K562 (cell line): ENCODE data around the gene GADD45GIP1. TPM values are rescaled to one million over a fixed set of nuclear protein-coding genes. Genes with fewer than 3 reads are reported as not detected.

ENCODE experiments used
- ATF2 ChIP-seq: sonication (generic); formaldehyde crosslinking; IDR thresholded peaks from 2 replicates; pipeline ENCODE4 v1.8.1; 2022; ENCODE audit warnings: missing genetic modification reagents
- ATF7 ChIP-seq: fragments of 450-650 bp; IDR thresholded peaks from 2 replicates; pipeline ENCODE4 v1.7.1; 2014; ENCODE audit warnings: mild to moderate bottlenecking, moderate library complexity
- BRD9 ChIP-seq: fragments of 450-650 bp; IDR thresholded peaks from 2 replicates; pipeline ENCODE4 v1.6.1; 2018; ENCODE audit warnings: low read depth; ENCODE audit not compliant: partially characterized antibody
- CBX1 ChIP-seq: sonication (generic); IDR thresholded peaks from 2 replicates; pipeline ENCODE4 v1.6.1; 2016; ENCODE audit warnings: antibody characterized with exemption, low read depth, mild to moderate bottlenecking
- ELF1 ChIP-seq: fragments of 200-800 bp; sonication (Bioruptor generic); IDR thresholded peaks from 2 replicates; pipeline ENCODE4 v1.6.1; 2016; ENCODE audit warnings: missing genetic modification characterization, missing compliant biosample characterization
- FUS ChIP-seq: fragments of 200-400 bp; formaldehyde crosslinking; optimal IDR thresholded peaks from 2 replicates; pipeline ENCODE3; 2017; ENCODE audit warnings: low read depth, low read length
- HMGXB4 ChIP-seq: sonication (generic); formaldehyde crosslinking; IDR thresholded peaks from 2 replicates; pipeline ENCODE4 v1.8.1; 2023; ENCODE audit warnings: mild to moderate bottlenecking, missing genetic modification reagents
- PPARD ChIP-seq: fragments of 250-450 bp; sonication (Bioruptor Pico); IDR thresholded peaks from 2 replicates; pipeline ENCODE4 v1.8.0; 2022; ENCODE audit warnings: inconsistent platforms, mild to moderate bottlenecking, moderate library complexity
- PYGO2 ChIP-seq: fragments of 450-650 bp; IDR thresholded peaks from 2 replicates; pipeline ENCODE4 v1.6.1; 2016; ENCODE audit warnings: mild to moderate bottlenecking, missing genetic modification characterization, moderate library complexity, missing compliant biosample characterization
- SAFB ChIP-seq: fragments of 200-400 bp; formaldehyde crosslinking; IDR thresholded peaks from 2 replicates; pipeline ENCODE4 v1.6.1; 2017; ENCODE audit warnings: low read depth, low read length, borderline replicate concordance
- SOX6 ChIP-seq: fragments of 450-650 bp; IDR thresholded peaks from 2 replicates; pipeline ENCODE4 v1.6.1; 2014; ENCODE audit warnings: mild to moderate bottlenecking
- ZNF511 ChIP-seq: sonication (generic); formaldehyde crosslinking; IDR thresholded peaks from 2 replicates; pipeline ENCODE4 v1.8.0; 2022; ENCODE audit warnings: mild to moderate bottlenecking, missing genetic modification reagents
- polyA plus RNA-seq, 8 experiments: library from polyadenylated mRNA; depleted of rRNA in 4 of 8; stranded (reverse) in 5 of 8; unstranded in 3 of 8; fragments of >200 nt; fragmentation: Nextera tagmentation in 2 of 8; fragmentation: Illumina TruSeq in 1 of 8; extraction: Ambion mirVana in 2 of 8; extraction: Trizol in 1 of 8; gene quantifications; 2 replicates each; pipeline versions ENCODE4 v1.2.1 to v1.2.3, GENCODE V29; 2011 to 2014; ENCODE audit warnings: inconsistent platforms in 1 of 8, missing spikeins in 1 of 8
- total RNA-seq, 7 experiments: library from RNA; depleted of rRNA in 6 of 7; stranded (reverse); fragments of >200 nt in 6 of 7; fragmentation: Illumina TruSeq in 2 of 7; extraction: Trizol in 2 of 7; gene quantifications; 2 replicates each; pipeline versions ENCODE4 v1.2.1 to v1.2.3, GENCODE V29; 2011 to 2021; ENCODE audit warnings: low replicate concordance in 1 of 7
- TF ChIP-seq, protein P1 (sequence below), 2 experiments: fragments of 150-350 bp in 1 of 2; IDR thresholded peaks; 2 replicates each; pipeline ENCODE4 v1.6.1; 2012 to 2016; ENCODE audit warnings: low read depth in 2 of 2, low read length in 2 of 2, mild to moderate bottlenecking in 1 of 2, moderate library complexity in 1 of 2
- TF ChIP-seq, protein P2 (sequence below): fragments of 450-650 bp; formaldehyde crosslinking; IDR thresholded peaks from 2 replicates; pipeline ENCODE4 v1.4.0; 2022; ENCODE audit warnings: mild to moderate bottlenecking, moderate library complexity
- TF ChIP-seq, protein P3 (sequence below): sonication (generic); formaldehyde crosslinking; IDR thresholded peaks from 2 replicates; pipeline ENCODE4 v1.8.0; 2023; ENCODE audit warnings: mild to moderate bottlenecking, missing genetic modification reagents

GADD45GIP1 gene
- total and polyA plus RNA-seq, 9 of the 15 experiments (the other 6 are each of a cell fraction or from before 2014, with no cell fraction given): 5.1 to 161 (median 29.2) TPM

DNA sequence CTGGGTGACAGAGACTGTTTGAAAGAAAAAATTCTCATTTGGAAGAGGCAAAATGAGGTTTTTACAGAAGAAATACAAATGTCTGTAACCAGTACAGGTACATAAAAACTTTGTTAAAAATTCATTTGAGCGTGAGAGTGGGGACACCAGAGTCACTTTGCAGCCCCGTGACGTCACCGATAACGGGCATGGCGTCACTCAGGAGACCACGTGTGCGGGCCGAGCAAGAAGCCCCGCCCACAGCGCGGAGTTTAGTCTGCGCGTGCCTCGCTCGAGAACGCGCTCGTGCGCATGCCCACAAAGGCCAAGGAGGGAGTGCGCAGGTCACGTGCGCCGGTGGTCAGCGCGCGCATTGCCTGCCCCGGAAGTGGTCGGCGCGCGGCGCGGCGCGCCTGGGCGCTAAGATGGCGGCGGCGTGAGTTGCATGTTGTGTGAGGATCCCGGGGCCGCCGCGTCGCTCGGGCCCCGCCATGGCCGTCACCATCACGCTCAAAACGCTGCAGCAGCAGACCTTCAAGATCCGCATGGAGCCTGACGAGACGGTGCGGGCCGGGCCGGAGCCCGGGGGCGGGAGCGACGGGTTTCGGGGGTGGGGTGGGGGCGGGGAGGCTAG lies 11.4 kb downstream of the GADD45GIP1 start, which contains the start of gene RAD23A (continued):
- TF ChIP-seq, protein P1, sequence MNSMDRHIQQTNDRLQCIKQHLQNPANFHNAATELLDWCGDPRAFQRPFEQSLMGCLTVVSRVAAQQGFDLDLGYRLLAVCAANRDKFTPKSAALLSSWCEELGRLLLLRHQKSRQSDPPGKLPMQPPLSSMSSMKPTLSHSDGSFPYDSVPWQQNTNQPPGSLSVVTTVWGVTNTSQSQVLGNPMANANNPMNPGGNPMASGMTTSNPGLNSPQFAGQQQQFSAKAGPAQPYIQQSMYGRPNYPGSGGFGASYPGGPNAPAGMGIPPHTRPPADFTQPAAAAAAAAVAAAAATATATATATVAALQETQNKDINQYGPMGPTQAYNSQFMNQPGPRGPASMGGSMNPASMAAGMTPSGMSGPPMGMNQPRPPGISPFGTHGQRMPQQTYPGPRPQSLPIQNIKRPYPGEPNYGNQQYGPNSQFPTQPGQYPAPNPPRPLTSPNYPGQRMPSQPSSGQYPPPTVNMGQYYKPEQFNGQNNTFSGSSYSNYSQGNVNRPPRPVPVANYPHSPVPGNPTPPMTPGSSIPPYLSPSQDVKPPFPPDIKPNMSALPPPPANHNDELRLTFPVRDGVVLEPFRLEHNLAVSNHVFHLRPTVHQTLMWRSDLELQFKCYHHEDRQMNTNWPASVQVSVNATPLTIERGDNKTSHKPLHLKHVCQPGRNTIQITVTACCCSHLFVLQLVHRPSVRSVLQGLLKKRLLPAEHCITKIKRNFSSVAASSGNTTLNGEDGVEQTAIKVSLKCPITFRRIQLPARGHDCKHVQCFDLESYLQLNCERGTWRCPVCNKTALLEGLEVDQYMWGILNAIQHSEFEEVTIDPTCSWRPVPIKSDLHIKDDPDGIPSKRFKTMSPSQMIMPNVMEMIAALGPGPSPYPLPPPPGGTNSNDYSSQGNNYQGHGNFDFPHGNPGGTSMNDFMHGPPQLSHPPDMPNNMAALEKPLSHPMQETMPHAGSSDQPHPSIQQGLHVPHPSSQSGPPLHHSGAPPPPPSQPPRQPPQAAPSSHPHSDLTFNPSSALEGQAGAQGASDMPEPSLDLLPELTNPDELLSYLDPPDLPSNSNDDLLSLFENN (IDR thresholded peaks at IDR 0.05; ENCODE audit: low read depth in 2 of 2, low read length in 2 of 2): peak in 1 of 2 experiments; percentile 84; a peak in 2 of 4 replicates
- TF ChIP-seq CBX1 (0 out of 2 replicates have a peak, but pooled peaks have one; percentile 62), ATF7 (peak; percentile 99), HMGXB4 (CRISPR knock-in tag) (peak; percentile 71; the same call in 1 of the 2 replicates), SAFB (no peak), BRD9 (no peak), PYGO2 (tag) (no peak), SOX6 (peak; percentile 57; the same call in 1 of the 2 replicates), FUS (peak; percentile 95), ZNF511 (CRISPR knock-in tag) (no peak; the same call in 1 of the 2 replicates), ELF1 (tag) (peak; percentile 95), PPARD (CRISPR knock-in tag) (no peak), ATF2 (peak; percentile 68; the same call in 1 of the 2 replicates)
- TF ChIP-seq, protein P2, sequence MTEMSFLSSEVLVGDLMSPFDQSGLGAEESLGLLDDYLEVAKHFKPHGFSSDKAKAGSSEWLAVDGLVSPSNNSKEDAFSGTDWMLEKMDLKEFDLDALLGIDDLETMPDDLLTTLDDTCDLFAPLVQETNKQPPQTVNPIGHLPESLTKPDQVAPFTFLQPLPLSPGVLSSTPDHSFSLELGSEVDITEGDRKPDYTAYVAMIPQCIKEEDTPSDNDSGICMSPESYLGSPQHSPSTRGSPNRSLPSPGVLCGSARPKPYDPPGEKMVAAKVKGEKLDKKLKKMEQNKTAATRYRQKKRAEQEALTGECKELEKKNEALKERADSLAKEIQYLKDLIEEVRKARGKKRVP (CRISPR knock-in tag): peak; percentile 77
- TF ChIP-seq, protein P3, sequence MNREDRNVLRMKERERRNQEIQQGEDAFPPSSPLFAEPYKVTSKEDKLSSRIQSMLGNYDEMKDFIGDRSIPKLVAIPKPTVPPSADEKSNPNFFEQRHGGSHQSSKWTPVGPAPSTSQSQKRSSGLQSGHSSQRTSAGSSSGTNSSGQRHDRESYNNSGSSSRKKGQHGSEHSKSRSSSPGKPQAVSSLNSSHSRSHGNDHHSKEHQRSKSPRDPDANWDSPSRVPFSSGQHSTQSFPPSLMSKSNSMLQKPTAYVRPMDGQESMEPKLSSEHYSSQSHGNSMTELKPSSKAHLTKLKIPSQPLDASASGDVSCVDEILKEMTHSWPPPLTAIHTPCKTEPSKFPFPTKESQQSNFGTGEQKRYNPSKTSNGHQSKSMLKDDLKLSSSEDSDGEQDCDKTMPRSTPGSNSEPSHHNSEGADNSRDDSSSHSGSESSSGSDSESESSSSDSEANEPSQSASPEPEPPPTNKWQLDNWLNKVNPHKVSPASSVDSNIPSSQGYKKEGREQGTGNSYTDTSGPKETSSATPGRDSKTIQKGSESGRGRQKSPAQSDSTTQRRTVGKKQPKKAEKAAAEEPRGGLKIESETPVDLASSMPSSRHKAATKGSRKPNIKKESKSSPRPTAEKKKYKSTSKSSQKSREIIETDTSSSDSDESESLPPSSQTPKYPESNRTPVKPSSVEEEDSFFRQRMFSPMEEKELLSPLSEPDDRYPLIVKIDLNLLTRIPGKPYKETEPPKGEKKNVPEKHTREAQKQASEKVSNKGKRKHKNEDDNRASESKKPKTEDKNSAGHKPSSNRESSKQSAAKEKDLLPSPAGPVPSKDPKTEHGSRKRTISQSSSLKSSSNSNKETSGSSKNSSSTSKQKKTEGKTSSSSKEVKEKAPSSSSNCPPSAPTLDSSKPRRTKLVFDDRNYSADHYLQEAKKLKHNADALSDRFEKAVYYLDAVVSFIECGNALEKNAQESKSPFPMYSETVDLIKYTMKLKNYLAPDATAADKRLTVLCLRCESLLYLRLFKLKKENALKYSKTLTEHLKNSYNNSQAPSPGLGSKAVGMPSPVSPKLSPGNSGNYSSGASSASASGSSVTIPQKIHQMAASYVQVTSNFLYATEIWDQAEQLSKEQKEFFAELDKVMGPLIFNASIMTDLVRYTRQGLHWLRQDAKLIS (CRISPR knock-in tag): peak; percentile 51; the same call in 1 of the 2 replicates
